HG03097 (cell line): Measurements from ENCODE around the gene GTF2H3.

ENCODE experiments used
- ATAC-seq: cut with Tn5 transposase; IDR thresholded peaks from one replicate; pipeline ENCODE4 v1.9.1; 2021; ENCODE audit not compliant: unreplicated experiment, low FRiP score

Gene GTF2H3

DNA sequence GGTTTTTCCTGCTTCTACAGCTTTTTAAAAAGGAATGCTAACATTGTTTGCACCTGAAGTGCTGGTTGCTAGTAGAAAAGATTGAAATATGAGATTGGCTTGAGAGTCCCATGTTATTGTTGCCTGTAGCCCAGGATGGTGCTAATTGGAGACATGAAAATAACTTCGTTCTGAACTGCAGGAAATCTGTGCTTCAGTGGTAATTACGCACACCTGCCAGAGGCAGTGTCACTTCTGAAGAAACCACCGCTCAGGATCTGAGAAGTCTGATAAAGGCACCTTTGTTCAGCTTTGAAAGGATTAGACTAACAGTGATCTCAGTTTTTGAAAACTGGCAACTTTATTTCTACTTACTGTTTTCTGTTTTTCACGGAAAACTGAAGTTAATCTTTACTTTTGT is 63.0 kb downstream of the GTF2H3 start:
- no peak for ATAC-seq

GRCh38 chr12:123705935-123706334 is 72.3 kb downstream of the GTF2H3 start:
- no peak for ATAC-seq

GRCh38 chr12:123707466-123707865 is 73.8 kb downstream of the GTF2H3 start:
- ATAC-seq, result no peak
